ENCODE measurements around the gene BCL7B.
"Not testable (repeated sequence)": the region's sequence is repeated elsewhere in the genome, so short reads cannot be mapped to it uniquely, and the experiment has no call there.

BCL7B gene

DNA sequence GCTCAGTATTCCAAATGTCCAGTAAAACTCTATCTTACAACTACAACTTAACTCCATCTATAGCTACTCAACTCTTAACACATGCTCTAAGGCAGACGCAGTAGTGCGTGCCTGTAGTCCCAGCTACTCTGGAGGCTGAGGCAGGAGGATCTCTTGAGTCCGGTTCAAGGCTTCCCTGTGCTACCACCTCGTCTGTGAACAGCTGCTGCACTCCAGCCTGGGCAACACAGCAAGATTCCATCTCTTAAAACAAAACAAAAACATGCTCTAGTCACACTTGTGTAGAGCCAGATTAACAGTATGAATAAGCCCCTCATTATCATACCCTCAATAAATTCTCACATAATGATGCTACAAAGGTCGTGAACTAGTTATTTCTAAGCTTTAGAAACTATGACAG, 39.0 kb downstream of the BCL7B start:
- Histone ChIP-seq H3K27ac (ENCODE audit: low read depth, low read length, severe bottlenecking) (no peak overlapping the region), H3K36me3 (ENCODE audit: control insufficient read depth, insufficient read depth, low read length) (peaks cover 69% of the 10 kb centered on the region), H3K9me3 (ENCODE audit: control insufficient read depth, low read length) (no peaks in the 10 kb centered on the region), H3K4me3 (ENCODE audit: extremely low read depth, insufficient read depth, low read length, poor library complexity, severe bottlenecking) (peak overlapping the region; percentile 2), H3K4me1 (ENCODE audit: control insufficient read depth, insufficient read depth, low read length, poor library complexity, severe bottlenecking) (peaks cover 4% of the 10 kb centered on the region)
- 76 to 100% methylated on average over 4 to 5 of the region's 5 CpGs for WGBS, 2 experiments (ENCODE audit: insufficient coverage in 2 of 2)

DNA sequence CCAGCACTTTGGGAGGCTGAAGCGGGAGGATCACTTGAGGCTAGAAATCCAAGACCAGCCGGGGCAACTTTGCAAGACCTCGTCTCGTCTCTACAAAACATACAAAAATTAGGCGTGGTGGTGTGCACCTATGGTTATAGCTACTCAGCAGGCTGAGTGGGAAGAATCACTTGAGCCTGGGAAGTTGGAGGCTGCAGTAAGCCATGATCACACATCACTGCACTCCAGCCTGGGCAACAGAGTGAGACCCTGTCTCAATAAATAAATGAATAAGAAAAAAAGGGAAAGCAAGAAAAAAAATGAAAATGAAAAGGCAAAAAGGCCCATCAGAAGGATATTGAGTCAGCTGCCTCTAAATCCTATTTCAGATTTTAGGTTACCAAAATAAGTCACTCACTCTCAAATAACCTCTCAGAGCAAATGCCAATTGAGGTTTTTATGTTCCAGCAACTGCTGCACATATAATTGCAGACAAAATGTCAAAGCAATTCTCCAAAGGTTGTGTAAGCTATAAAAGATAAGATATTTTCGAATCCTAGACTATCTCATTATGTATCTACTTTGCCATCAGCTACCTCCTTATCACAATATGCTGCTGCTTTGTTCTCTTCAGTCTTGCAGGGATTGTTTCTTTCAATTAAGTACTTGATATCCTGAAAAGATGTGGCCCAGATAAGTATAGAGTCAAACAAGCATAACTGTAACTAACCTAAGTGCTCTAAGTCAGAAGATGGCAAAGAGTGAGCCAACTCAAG, 40.1 kb downstream of the BCL7B start:
- peaks cover 4% of the 10 kb centered on the region for H3K4me1 ChIP-seq (ENCODE audit: control insufficient read depth, insufficient read depth, low read length, poor library complexity, severe bottlenecking)
- H3K4me3 ChIP-seq (ENCODE audit: extremely low read depth, insufficient read depth, low read length, poor library complexity, severe bottlenecking), result no peak overlapping the region
- H3K27ac ChIP-seq (ENCODE audit: low read depth, low read length, severe bottlenecking), result no peak overlapping the region
- peaks cover 79% of the 10 kb centered on the region for H3K36me3 ChIP-seq (ENCODE audit: control insufficient read depth, insufficient read depth, low read length)
- no peaks in the 10 kb centered on the region for H3K9me3 ChIP-seq (ENCODE audit: control insufficient read depth, low read length)
- 95 to 100% methylated on average over 5 of the region's 6 CpGs for WGBS, 2 experiments (ENCODE audit: insufficient coverage in 2 of 2)

DNA sequence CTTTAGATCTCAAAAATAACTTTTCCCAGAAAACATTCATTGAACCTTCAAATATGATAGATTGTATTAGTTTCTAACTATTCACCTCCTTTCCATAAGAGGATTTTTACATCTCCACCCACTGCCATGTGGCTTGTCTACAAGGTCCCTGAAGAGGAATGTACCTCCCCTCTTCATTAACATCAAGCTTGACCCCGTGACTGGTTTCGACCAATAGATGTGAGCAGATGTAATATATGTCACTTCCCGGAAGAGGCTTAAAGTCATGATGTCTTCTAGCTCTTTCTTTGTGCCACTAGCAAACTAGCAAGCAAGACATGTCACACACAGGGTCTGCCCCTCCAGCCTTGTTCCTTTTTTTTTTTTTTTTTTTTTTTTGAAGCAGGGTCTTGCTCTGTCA, 42.3 kb downstream of the BCL7B start:
- no peak overlapping the region for H3K27ac ChIP-seq (ENCODE audit: low read depth, low read length, severe bottlenecking)
- peaks cover 4% of the 10 kb centered on the region for H3K4me1 ChIP-seq (ENCODE audit: control insufficient read depth, insufficient read depth, low read length, poor library complexity, severe bottlenecking)
- H3K4me3 ChIP-seq (ENCODE audit: extremely low read depth, insufficient read depth, low read length, poor library complexity, severe bottlenecking), result no peak overlapping the region
- WGBS, 2 experiments (ENCODE audit: insufficient coverage in 2 of 2), result 100% methylated on average over 3 of the region's 3 CpGs; no CpG with 5 or more reads in 1 of the 2 experiments
- no peaks in the 10 kb centered on the region for H3K9me3 ChIP-seq (ENCODE audit: control insufficient read depth, low read length)
- peaks cover 95% of the 10 kb centered on the region for H3K36me3 ChIP-seq (ENCODE audit: control insufficient read depth, insufficient read depth, low read length)

DNA sequence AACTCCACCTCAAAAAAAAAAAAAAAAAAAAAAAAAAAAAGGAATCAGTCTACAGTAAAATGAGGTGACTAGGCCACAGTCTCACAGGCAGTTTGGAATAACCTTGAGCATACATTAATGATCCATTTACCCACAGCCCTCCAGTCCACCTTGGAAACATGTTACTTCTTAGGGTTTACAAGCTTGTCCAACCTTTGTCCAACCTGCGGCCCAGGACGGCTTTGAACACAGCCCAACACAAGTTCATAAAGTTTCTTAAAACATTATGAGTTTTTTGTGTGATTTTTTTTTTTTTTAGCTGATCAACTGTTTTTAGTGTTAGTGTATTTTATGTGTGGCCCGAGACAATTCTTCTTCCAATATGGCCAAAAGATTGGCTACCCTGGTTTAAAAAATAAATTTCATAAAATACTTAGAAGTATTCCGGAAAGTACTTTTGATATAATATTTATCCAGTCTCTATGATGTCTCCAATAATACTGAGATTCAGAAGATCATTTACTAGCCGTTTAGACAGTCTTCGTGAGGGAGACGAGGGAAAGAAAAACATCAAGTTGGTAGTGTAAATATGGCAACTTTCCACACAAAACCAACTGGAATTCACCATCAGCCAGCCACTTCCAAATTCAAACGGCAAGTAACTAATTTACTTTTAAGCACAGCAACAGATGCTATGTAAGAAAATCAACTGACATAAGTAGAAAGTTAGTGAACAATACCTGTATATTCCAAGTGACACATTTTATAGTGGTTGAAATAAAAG, 45.3 kb downstream of the BCL7B start:
- H3K4me3 ChIP-seq (ENCODE audit: extremely low read depth, insufficient read depth, low read length, poor library complexity, severe bottlenecking), result no peak overlapping the region
- no peaks in the 10 kb centered on the region for H3K4me1 ChIP-seq (ENCODE audit: control insufficient read depth, insufficient read depth, low read length, poor library complexity, severe bottlenecking)
- H3K36me3 ChIP-seq (ENCODE audit: control insufficient read depth, insufficient read depth, low read length), result peaks cover 96% of the 10 kb centered on the region
- WGBS, 2 experiments (ENCODE audit: insufficient coverage in 2 of 2), result no CpG with 5 or more reads among the region's 8 CpGs
- no peaks in the 10 kb centered on the region for H3K9me3 ChIP-seq (ENCODE audit: control insufficient read depth, low read length)
- no peak overlapping the region for H3K27ac ChIP-seq (ENCODE audit: low read depth, low read length, severe bottlenecking)

DNA sequence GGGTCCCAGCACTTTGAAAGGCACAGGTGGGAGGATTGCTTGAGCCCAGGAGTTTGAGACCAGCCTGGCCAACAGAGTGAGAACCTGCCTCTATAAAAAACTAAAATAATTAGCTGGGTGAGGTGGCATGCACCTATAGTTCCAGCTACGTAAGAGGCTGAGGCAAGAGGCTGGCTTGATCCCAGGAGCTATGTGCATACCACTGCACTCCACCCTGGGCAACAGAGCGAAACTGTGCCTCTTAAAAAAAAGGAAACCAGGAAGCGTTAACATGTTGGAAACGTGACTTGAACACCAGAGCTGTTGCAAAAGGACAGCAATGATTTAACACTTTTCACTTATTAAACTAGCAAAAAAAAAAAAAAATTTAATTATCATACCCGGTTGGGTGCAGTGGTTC, 48.0 kb downstream of the BCL7B start:
- peaks cover 94% of the 10 kb centered on the region for H3K36me3 ChIP-seq (ENCODE audit: control insufficient read depth, insufficient read depth, low read length)
- no peak overlapping the region for H3K27ac ChIP-seq (ENCODE audit: low read depth, low read length, severe bottlenecking)
- no peaks in the 10 kb centered on the region for H3K4me1 ChIP-seq (ENCODE audit: control insufficient read depth, insufficient read depth, low read length, poor library complexity, severe bottlenecking)
- 94 to 100% methylated on average over 4 of the region's 5 CpGs for WGBS, 2 experiments (ENCODE audit: insufficient coverage in 2 of 2)
- no peak overlapping the region for H3K4me3 ChIP-seq (ENCODE audit: extremely low read depth, insufficient read depth, low read length, poor library complexity, severe bottlenecking)
- no peaks in the 10 kb centered on the region for H3K9me3 ChIP-seq (ENCODE audit: control insufficient read depth, low read length)

DNA sequence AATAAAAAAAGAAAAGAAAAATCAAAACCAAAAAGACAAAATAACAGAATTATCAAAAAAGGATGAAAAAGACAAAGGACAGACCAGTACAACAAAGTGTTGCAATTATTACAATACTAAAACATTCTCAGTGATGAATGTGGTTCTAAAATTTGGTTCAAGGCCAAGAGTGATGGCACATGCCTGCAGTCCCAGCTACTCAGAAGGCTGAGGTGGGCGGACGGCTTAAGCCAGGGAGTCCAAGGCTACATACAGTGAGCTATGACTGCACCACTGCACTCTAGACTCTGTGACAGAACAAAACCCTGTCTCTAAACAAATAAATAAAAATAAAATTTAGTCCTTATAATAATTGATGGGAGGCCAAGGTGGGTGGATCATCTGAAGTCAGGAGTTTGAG, 49.9 kb downstream of the BCL7B start:
- no CpG with 5 or more reads among the region's 2 CpGs for WGBS, 2 experiments (ENCODE audit: insufficient coverage in 2 of 2)
- H3K9me3 ChIP-seq (ENCODE audit: control insufficient read depth, low read length), result no peaks in the 10 kb centered on the region
- H3K4me3 ChIP-seq (ENCODE audit: extremely low read depth, insufficient read depth, low read length, poor library complexity, severe bottlenecking), result no peak overlapping the region
- H3K4me1 ChIP-seq (ENCODE audit: control insufficient read depth, insufficient read depth, low read length, poor library complexity, severe bottlenecking), result no peaks in the 10 kb centered on the region
- H3K36me3 ChIP-seq (ENCODE audit: control insufficient read depth, insufficient read depth, low read length), result peaks cover 96% of the 10 kb centered on the region
- H3K27ac ChIP-seq (ENCODE audit: low read depth, low read length, severe bottlenecking), result no peak overlapping the region

DNA sequence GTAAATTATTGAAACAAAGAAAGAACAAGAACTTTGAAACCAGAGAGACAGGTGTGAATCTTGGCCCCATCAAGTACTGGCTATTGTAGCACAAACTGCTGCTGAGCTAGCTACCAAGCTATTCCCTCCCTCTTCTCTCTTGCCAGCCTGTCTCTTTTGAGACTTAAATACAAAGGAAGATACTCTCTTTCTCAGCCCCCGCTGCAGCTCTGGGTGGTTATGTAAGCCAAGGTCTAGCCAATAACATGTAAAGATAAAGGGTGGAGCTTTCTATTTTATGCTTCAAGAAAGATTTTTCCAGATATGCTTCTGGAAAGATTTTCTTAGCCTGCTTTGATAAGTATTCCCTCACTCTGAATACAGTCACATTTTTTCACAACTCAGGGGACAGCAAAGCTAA, 52.6 kb downstream of the BCL7B start:
- Histone ChIP-seq H3K4me3 (ENCODE audit: extremely low read depth, insufficient read depth, low read length, poor library complexity, severe bottlenecking) (no peak overlapping the region), H3K27ac (ENCODE audit: low read depth, low read length, severe bottlenecking) (no peak overlapping the region), H3K36me3 (ENCODE audit: control insufficient read depth, insufficient read depth, low read length) (peaks cover 95% of the 10 kb centered on the region), H3K9me3 (ENCODE audit: control insufficient read depth, low read length) (no peaks in the 10 kb centered on the region), H3K4me1 (ENCODE audit: control insufficient read depth, insufficient read depth, low read length, poor library complexity, severe bottlenecking) (no peaks in the 10 kb centered on the region)
- WGBS, 2 experiments (ENCODE audit: insufficient coverage in 2 of 2), result no CpG with 5 or more reads among the region's 1 CpG

DNA sequence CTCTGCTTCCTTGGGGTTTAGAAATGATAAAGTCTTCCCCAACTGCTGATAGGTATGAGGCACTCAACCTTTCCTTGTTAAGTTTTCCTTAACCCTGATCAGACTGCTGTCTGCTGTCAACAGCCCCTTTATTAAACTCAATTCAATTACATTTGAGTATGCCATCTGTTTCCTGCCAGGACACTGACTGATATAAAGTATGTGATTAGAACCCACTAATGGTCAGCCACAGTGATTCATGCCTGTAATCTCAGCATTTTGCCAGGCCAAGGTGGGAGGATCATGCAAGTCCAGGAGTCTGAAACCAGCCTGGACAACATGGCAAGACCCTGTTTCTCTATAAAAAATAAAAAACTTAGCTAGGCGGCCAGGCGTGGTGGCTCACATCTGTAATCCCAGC, 53.5 kb downstream of the BCL7B start:
- no peaks in the 10 kb centered on the region for H3K9me3 ChIP-seq (ENCODE audit: control insufficient read depth, low read length)
- WGBS, 2 experiments (ENCODE audit: insufficient coverage in 2 of 2), result 93 to 100% methylated on average over 2 of the region's 2 CpGs
- no peaks in the 10 kb centered on the region for H3K4me1 ChIP-seq (ENCODE audit: control insufficient read depth, insufficient read depth, low read length, poor library complexity, severe bottlenecking)
- H3K4me3 ChIP-seq (ENCODE audit: extremely low read depth, insufficient read depth, low read length, poor library complexity, severe bottlenecking), result no peak overlapping the region
- no peak overlapping the region for H3K27ac ChIP-seq (ENCODE audit: low read depth, low read length, severe bottlenecking)
- H3K36me3 ChIP-seq (ENCODE audit: control insufficient read depth, insufficient read depth, low read length), result peaks cover 95% of the 10 kb centered on the region

DNA sequence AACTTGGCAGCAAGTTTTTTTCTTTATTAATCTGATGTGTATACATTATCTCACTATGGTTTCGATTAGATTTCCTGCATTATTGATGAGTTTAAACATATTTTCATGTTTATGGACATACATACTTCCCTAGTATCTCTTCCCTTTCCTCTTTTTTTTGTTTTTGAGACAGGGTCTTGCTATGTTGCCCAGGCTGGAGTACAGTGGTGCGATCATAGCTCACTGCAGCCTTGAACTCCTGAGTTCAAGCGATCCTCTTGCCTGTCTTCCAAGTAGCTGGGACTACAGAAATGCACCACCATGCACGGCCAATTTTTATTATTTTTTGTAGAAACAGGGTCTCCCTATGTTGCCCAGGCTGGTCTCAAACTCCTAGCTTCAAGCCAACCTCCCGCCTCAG, 54.3 kb downstream of the BCL7B start:
- Histone ChIP-seq H3K36me3 (ENCODE audit: control insufficient read depth, insufficient read depth, low read length) (peaks cover 96% of the 10 kb centered on the region), H3K4me1 (ENCODE audit: control insufficient read depth, insufficient read depth, low read length, poor library complexity, severe bottlenecking) (no peaks in the 10 kb centered on the region)
- WGBS, 2 experiments (ENCODE audit: insufficient coverage in 2 of 2), result 93 to 96% methylated on average over 4 of the region's 5 CpGs

DNA sequence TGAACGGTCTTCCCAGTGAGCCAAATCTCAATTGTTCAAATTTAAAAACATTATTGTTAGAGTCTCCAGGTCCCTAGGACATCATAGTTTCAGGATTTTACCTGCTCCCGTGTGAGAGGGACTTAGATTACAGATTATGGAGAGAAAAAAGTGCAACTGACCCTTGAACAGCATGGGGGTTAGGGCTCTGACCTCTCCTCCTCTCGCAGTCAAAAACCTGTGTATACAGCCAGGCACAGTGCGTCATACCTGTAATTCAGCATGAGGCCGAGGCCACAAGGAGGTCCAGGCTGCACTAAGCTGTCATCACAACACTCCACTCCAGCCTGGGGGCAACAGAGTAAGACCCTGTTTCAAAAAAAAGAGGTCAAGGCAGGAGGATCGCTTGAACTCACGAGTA, 60.9 kb downstream of the BCL7B start:
- H3K9me3 ChIP-seq (ENCODE audit: control insufficient read depth, low read length), result no peaks in the 10 kb centered on the region
- no peak overlapping the region for H3K4me3 ChIP-seq (ENCODE audit: extremely low read depth, insufficient read depth, low read length, poor library complexity, severe bottlenecking)
- H3K27ac ChIP-seq (ENCODE audit: low read depth, low read length, severe bottlenecking), result no peak overlapping the region
- WGBS, 2 experiments (ENCODE audit: insufficient coverage in 2 of 2), result 87 to 95% methylated on average over 3 to 5 of the region's 7 CpGs
- H3K36me3 ChIP-seq (ENCODE audit: control insufficient read depth, insufficient read depth, low read length), result peaks cover 98% of the 10 kb centered on the region
- no peaks in the 10 kb centered on the region for H3K4me1 ChIP-seq (ENCODE audit: control insufficient read depth, insufficient read depth, low read length, poor library complexity, severe bottlenecking)

More for the DNA sequence above, 54.3 kb downstream of the BCL7B start:
- Histone ChIP-seq H3K9me3 (ENCODE audit: control insufficient read depth, low read length) (no peaks in the 10 kb centered on the region), H3K4me3 (ENCODE audit: extremely low read depth, insufficient read depth, low read length, poor library complexity, severe bottlenecking) (no peak overlapping the region), H3K27ac (ENCODE audit: low read depth, low read length, severe bottlenecking) (no peak overlapping the region)

DNA sequence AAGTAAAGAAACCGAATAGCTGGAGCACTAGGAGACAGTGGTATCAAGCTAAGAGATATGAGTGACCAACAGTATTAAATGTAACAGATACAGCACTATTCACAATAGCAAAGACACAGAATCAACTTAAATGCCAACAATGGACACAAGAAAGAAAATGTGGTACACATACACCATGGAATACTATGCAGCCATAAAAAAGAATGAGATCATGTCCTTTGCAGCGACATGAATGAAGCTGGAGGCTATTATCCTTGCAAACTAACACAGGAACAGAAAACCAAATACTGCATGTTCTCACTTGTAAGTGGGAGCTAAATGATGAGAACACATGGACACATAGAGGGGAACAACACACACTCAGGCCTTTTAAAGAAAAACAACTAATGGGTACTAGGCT, 62.0 kb downstream of the BCL7B start:
- not testable (repeated sequence) for H3K27ac ChIP-seq (ENCODE audit: low read depth, low read length, severe bottlenecking); H3K9me3 ChIP-seq (ENCODE audit: control insufficient read depth, low read length); H3K4me3 ChIP-seq (ENCODE audit: extremely low read depth, insufficient read depth, low read length, poor library complexity, severe bottlenecking); H3K4me1 ChIP-seq (ENCODE audit: control insufficient read depth, insufficient read depth, low read length, poor library complexity, severe bottlenecking)
- H3K36me3 ChIP-seq (ENCODE audit: control insufficient read depth, insufficient read depth, low read length), result peaks cover 98% of the 10 kb centered on the region
- WGBS, 2 experiments (ENCODE audit: insufficient coverage in 2 of 2), result 89% methylated on average over 1 of the region's 2 CpGs; no CpG with 5 or more reads in 1 of the 2 experiments

All from mesodermal cell (in vitro differentiated cells).